GM20431 (cell line): ENCODE results near the gene ALOXE3.

Experiments used
- in situ Hi-C: fragments of 300-500 bp; cut with MseI, MboI; formaldehyde crosslinking; loops from one replicate; pipeline ENCODE4 v1.15.0; 2020; ENCODE audit warnings: low sequenced_read_pairs; ENCODE audit not compliant: unreplicated experiment

The ALOXE3 gene

DNA sequence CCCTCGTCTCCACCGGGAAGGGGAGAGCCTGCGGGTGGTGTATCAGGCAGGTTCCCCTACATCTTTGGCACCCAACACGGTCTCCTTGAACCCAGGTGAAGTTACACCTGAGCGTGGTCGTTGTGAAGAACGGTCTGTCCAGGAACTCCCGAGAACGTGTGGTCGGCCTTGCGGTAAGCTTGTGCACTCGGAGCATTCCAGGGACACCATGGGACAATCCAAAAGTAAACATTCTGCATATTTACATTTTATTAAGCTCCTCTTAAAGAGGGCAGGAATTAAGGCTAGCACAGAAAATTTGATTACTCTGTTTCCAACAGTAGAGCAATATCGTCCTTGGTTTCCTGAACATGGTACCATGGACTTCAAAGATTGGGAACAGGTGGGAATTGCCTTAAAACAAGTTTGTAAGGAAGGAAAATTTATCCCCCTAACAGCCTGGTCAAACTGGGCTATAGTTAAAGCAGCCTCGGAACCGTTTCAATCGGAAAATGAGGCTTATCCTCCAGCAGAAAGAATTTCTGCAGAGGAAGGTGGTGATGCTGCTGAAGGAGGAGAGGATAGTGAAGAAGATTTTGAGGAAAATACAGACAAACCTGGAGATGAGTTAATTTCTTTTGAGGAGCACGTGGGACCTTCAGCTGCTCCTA lies 61.2 kb downstream of the ALOXE3 start:
- in situ Hi-C loops = no loop called here

DNA sequence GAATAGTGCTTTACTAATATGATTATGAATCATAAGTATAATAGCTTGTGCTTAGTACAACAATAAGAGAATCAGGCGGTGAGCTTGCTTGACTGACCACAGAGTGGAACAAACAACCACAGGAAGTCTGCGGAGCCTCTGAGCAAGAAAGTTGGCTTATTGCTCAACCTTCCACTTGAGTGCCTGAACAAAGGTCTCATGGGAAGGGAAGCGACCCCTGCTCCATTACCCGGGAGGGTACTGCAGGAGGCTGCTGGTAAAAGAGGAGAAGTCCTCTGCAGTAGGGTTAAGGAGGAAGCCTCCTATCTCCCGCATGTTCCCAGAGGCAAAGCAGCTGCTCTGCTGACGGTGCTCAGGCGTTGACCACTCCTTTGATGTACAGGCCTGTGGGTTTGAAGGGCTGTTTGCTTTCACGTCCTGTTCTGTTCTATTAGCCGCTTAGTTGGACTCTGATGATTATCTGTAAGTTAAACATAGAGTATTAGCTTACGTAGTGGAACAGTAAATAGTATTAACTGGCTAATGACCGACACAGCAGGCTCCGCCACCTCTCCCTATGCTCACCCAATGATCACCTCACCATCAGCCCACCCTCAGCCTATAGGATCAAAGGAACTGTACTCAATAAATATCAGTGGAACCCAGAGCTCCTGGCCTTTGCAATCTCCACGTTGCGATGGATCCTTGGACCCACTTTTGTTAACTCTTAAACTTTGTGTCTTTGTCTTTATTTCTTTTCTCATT lies 61.9 kb downstream of the ALOXE3 start:
- in situ Hi-C loops = no loop called here

DNA sequence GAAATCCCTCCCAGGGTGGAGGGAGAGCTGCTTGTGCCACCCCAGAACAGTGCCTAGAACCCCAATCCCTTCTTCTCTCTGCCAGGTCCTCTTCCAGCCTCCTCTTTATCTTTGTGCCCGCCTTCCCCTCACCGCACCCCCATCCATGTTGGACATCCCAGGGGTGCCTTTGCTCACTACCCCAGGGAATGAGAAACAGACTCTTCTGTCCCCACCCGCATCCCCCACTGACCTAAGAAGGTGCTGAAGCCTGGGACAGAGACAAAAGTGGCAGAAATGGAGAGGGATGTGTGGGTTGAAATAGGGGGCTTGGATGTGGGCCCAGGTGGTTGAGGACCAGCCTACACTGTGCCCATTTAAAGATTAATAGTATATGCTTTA lies 62.5 kb downstream of the ALOXE3 start:
- in situ Hi-C loops = no loop called here

DNA sequence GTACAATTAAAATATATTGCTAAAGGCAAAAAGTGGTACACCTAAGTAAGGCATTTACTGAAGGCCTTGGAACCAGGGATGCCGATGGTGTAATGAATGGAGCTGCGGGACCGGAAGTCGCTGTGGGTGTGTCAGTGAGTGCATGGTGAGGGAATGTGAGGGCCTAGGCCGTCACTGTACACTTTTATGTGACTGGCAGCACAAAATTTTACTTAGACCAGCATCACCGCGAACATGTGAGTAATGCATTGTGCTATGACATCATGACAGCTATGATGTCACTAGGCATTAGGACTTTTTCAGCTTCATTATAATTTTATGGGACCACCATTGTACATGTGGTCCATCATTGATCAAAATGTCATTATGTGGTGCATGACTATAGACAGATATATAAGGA lies 64.7 kb downstream of the ALOXE3 start:
- in situ Hi-C loops = no loop called here

DNA sequence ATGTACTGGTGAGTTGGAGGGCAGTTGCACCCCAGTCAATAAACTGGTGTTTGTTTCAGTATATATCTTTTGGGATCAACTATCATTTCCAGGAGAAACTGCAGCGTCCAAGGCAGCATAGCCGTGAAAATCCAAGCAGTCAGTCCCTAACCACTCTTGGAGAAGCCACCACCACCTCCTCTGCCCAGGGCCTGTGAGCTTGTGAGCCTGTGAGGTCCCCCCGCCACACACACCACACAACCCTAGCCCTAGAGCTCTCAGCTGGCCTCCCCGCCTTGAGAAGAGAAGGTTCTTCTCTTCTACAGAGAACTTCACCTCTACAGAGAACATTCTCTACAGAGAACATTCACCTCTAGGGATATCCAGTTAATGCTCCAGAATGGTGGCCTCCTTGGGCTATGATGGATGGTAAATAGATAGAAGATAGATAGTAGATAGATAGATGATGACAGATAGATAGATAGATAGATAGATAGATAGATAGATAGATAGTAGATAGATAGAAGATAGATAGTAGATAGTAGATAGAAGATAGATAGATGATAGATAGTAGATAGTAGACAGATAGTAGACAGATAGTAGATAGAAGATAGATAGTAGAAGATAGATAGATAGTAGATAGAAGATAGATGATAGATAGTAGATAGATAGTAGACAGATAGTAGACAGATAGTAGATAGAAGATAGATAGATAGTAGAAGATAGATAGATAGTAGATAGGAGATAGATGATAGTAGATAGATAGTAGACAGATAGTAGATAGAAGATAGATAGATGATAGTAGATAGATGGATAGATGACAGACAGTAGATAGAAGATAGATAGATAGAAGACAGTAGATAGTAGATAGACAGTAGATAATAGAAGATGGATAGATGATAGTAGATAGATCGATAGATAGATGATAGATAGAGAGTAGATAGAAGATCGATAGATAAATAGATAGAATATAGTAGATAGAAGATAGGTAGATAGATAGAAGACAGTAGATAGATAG lies 65.8 kb downstream of the ALOXE3 start:
- in situ Hi-C loops = no loop called here

DNA sequence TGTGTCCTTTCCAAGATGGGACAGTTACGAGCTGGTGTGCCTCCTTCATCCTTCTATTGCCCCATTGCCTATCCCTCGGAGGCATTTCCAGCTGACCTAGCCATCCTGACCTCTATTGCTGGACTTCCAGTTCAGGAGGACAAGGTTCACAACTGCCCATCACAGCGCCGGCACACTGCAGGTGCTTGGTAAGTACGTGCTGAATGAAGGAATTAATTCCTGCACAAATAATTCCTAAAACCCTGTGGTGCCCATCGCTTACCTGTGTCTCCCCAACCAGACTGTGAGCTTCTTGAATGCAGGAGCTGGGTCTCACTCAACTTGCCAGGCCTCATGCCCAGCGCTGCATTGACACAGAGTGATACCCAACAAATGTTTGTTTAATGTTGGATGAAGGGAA lies 66.5 kb downstream of the ALOXE3 start:
- in situ Hi-C loops = no loop called here

DNA sequence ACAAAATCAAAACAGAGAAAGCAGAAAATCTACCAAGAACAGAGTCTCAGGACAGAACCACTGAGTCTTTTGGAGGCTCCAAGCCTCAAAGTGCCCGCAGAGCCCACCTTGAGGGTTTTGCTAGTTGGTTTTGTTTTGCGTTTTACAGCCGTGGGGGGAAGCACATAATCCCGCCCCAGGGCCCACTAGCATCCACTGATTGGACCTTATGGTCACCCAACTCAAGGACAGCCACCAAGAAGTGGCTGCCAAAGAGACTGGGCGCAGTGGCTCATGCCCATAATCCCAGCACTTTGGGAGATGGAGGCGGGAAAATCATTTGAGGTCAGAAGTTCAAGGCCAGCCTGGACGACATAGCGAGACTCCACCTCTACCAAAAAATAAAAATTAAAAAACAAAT lies 69.6 kb downstream of the ALOXE3 start:
- in situ Hi-C loops = no loop called here

DNA sequence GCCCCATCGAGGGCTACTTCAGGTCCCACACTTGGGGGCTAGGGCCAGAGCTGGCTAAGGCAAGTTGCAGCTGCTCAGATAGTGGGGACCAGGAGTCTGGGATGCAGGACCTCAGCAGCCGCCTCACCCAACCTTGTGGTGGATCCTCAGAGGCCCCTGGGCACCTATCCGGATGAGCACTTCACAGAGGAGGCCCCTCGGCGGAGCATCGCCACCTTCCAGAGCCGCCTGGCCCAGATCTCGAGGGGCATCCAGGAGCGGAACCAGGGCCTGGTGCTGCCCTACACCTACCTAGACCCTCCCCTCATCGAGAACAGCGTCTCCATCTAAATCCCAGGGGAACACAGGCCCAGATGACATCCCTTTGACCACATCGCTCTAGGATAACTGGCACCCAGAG lies 70.1 kb downstream of the ALOXE3 start:
- in situ Hi-C loops = no loop called here

DNA sequence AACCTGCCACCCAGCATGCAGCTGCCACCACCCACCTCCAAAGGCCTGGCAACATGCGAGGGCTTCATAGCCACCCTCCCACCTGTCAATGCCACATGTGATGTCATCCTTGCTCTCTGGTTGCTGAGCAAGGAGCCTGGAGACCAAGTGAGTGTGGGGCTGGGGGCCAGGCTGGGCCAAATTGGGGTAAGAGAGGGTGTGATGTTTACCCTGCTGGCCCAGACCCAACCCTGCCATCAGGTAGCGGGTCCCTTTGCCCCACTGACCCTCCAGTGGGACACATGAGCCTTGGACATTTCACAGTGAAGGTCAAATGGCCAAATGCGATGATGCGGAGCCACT lies 70.6 kb downstream of the ALOXE3 start:
- in situ Hi-C loops = no loop called here

DNA sequence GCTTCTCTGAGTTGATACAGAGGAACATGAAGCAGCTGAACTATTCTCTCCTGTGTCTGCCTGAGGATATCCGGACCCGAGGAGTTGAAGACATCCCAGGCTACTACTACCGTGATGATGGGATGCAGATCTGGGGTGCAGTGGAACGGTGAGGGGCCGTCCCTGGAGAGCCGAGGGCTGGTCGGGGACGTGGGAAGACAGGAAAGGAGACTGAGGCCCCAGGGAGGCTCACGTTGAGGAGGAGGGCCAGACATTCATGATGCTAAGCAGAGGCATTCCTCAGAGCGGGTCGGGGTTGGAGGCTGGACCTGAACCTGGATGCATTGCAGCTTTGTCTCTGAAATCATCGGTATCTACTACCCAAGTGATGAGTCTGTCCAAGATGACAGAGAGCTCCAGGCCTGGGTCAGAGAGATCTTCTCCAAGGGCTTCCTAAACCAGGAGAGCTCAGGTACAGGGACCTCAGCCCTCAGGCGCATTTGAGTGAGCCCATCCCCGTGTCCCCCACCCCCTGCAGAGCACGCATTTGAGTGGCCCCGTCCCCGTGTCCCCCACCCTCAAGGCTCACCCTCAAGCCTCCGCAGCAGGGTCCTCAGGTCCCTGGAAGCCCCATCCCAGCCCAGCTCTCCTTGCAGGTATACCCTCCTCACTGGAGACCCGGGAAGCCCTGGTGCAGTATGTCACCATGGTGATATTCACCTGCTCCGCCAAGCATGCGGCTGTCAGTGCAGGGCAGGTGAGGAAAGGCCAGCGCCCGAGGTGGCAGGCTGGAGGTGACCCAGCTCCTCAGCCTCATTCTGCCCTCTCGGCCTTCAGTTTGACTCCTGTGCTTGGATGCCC lies 71.2 kb downstream of the ALOXE3 start:
- in situ Hi-C loops = no loop called here

DNA sequence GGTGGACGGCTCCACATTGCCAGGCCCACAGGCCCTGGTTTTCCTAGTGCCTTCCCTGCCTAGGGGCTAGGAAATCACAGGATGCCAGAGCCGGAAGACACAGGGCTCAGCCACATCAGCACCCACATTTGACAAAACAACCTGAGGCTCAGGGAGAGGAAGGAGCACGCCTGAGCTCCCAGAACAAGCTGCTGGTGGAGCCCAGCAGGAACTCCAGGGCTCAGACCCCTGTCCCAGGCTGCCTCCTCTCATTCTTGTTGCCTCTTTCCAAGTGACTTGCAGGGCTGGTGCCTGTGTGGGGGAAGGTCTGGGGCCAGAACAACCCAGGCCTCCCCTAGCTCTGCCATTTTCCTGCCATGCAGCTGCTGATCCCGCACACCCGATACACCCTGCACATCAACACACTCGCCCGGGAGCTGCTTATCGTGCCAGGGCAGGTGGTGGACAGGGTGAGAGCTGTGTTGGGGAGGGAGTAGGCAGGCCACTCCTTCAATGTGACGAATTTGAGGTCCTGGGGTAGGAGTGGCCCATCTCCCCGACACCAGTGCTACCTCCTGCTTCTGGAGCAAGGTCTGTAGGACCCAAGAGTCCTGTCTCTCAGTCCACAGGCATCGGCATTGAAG lies 71.9 kb downstream of the ALOXE3 start:
- in situ Hi-C loops = no loop called here
